22Rv1 (cell line): ENCODE measurements around the gene KCNJ5.

ENCODE experiments used
- CTCF ChIP-seq: fragments of 450-650 bp; IDR thresholded peaks from 2 replicates; pipeline ENCODE4 v1.5.1; 2017; ENCODE audit warnings: mild to moderate bottlenecking
- ZFX ChIP-seq: fragments of 450-650 bp; IDR thresholded peaks from 2 replicates; pipeline ENCODE4 v1.6.1; 2017; ENCODE audit warnings: antibody characterized with exemption, borderline replicate concordance

DNA sequence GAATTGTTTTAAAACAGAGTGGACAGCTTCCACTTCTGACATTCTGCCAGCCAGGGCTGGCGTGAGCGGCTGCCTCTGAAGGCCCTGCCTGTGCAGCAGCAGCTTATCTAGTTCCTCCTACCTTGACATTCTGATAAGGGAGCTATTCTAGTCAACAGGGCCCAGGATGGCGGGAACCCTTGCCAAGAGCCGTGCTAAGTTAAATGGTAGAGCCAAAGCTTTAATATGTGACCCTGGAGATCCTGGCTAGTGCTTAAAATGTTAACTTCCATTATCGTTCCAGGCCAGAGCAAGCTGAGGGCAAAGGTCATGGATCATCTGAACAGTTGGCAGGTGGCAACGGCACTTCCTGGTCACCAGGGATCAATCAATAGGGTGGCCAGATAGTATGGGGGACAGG is 3.5 kb downstream of the KCNJ5 start:
- TF ChIP-seq CTCF (no peak), ZFX (no peak)
